ENCODE data around the gene PDCL3.

- TF ChIP-seq CTCF (IDR thresholded peaks at IDR 0.05) (no peak), POLR2AphosphoS5 (IDR thresholded peaks at IDR 0.05) (no peak)
These were observed 35.9 kb upstream of the PDCL3 start for GRCh38 chr2:100526868-100527267.
